H1 (cell line): ENCODE data around the gene KCNAB3. TPM values are rescaled to one million over a fixed set of nuclear protein-coding genes. Genes with fewer than 3 reads are reported as not detected.

Experiments
- BACH1 ChIP-seq: IDR thresholded peaks from 2 replicates; pipeline ENCODE4 v1.6.1; 2012; ENCODE audit warnings: low read length, improper control_type of control experiment
- CHD2 ChIP-seq: IDR thresholded peaks from 2 replicates; pipeline ENCODE4 v1.6.1; 2012; ENCODE audit warnings: low read length, improper control_type of control experiment
- SP4 ChIP-seq: IDR thresholded peaks from 2 replicates; pipeline ENCODE4 v1.6.1; 2012; ENCODE audit warnings: low read length, inconsistent platforms
- SUZ12 ChIP-seq: fragments of 200-600 bp; sonication (generic); IDR thresholded peaks from 2 replicates; pipeline ENCODE4 v1.6.1; 2012; ENCODE audit warnings: mild to moderate bottlenecking, inconsistent platforms, low read length, moderate library complexity, mixed read lengths
- YY1 ChIP-seq: IDR thresholded peaks from 2 replicates; pipeline ENCODE4 v1.6.1; 2011; ENCODE audit warnings: low read depth, mild to moderate bottlenecking, low read length
- polyA plus RNA-seq, 7 experiments: library from polyadenylated mRNA; depleted of rRNA in 3 of 7; stranded (reverse) in 5 of 7; unstranded in 2 of 7; fragments of >200 nt in 5 of 7; fragments of 200-250 nt in 2 of 7; gene quantifications; 1 replicate in 5 of 7; 2 replicates in 1 of 7; 4 replicates in 1 of 7; pipeline versions ENCODE4 v1.2.1 to v1.2.3, GENCODE V29; 2011 to 2013; ENCODE audit warnings: missing spikeins in 2 of 7, mixed read lengths in 2 of 7
- total RNA-seq: library from RNA; stranded (reverse); fragmentation: NEBNext Ultra II Directional; extraction: Animal tissue kit (Norgen Biotek cat#: 25700); gene quantifications from 2 replicates; pipeline ENCODE4 v1.2.1, GENCODE V29; 2021
- TF ChIP-seq, protein P1 (sequence below): IDR thresholded peaks from 2 replicates; pipeline ENCODE4 v1.6.1; 2011; ENCODE audit warnings: low read length, improper control_type of control experiment
- TF ChIP-seq, protein P2 (sequence below), 3 experiments: IDR thresholded peaks; 1 replicate in 2 of 3; 2 replicates in 1 of 3; pipeline versions ENCODE4 v1.5.1 to v1.6.1; 2011; ENCODE audit warnings: low read length in 3 of 3, mild to moderate bottlenecking in 3 of 3, inconsistent platforms in 2 of 3, low read depth in 1 of 3, moderate library complexity in 1 of 3; ENCODE audit not compliant: insufficient read depth in 1 of 3; ENCODE audit errors: control extremely low read depth in 1 of 3

The KCNAB3 gene
- total and polyA plus RNA-seq, 2 of the 8 experiments (the other 6 are each of a cell fraction or from before 2014, with no cell fraction given), result 1.7 to 2.4 TPM

- TF ChIP-seq YY1, result no peak
- TF ChIP-seq SP4, result no peak
- TF ChIP-seq BACH1, result no peak
- no peak for TF ChIP-seq CHD2
- TF ChIP-seq, protein P1, sequence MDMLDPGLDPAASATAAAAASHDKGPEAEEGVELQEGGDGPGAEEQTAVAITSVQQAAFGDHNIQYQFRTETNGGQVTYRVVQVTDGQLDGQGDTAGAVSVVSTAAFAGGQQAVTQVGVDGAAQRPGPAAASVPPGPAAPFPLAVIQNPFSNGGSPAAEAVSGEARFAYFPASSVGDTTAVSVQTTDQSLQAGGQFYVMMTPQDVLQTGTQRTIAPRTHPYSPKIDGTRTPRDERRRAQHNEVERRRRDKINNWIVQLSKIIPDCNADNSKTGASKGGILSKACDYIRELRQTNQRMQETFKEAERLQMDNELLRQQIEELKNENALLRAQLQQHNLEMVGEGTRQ, result no peak
- no peak for TF ChIP-seq SUZ12
- TF ChIP-seq, protein P2, sequence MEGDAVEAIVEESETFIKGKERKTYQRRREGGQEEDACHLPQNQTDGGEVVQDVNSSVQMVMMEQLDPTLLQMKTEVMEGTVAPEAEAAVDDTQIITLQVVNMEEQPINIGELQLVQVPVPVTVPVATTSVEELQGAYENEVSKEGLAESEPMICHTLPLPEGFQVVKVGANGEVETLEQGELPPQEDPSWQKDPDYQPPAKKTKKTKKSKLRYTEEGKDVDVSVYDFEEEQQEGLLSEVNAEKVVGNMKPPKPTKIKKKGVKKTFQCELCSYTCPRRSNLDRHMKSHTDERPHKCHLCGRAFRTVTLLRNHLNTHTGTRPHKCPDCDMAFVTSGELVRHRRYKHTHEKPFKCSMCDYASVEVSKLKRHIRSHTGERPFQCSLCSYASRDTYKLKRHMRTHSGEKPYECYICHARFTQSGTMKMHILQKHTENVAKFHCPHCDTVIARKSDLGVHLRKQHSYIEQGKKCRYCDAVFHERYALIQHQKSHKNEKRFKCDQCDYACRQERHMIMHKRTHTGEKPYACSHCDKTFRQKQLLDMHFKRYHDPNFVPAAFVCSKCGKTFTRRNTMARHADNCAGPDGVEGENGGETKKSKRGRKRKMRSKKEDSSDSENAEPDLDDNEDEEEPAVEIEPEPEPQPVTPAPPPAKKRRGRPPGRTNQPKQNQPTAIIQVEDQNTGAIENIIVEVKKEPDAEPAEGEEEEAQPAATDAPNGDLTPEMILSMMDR (IDR thresholded peaks at IDR 0.05; ENCODE audit: control extremely low read depth in 1 of 3, insufficient read depth in 1 of 3, low read depth in 1 of 3, low read length in 3 of 3), result no peak
Observed at GRCh38 chr17:7881276-7882054, 48.2 kb downstream of the KCNAB3 start (continued).
